SK-N-SH treated with all-trans-retinoic acid at 6 μM for 48 hours (cell line): ENCODE measurements around the gene KRTAP5-6.

ENCODE experiments used
- CSDC2 ChIP-seq: fragments of 250-450 bp; sonication (Bioruptor Pico); IDR thresholded peaks from 2 replicates; pipeline ENCODE4 v1.5.0; 2020; ENCODE audit warnings: mild to moderate bottlenecking, moderate library complexity
- ISL1 ChIP-seq: fragments of 250-450 bp; sonication (Bioruptor Pico); IDR thresholded peaks from 2 replicates; pipeline ENCODE4 v2.1.2; 2022; ENCODE audit warnings: mild to moderate bottlenecking, moderate library complexity
- OSR1 ChIP-seq: fragments of 250-450 bp; sonication (Bioruptor Pico); IDR thresholded peaks from 2 replicates; pipeline ENCODE4 v1.8.0; 2022; ENCODE audit warnings: moderate library complexity, mild to moderate bottlenecking, inconsistent platforms
- PPARA ChIP-seq: fragments of 250-450 bp; sonication (Bioruptor Pico); IDR thresholded peaks from 2 replicates; pipeline ENCODE4 v1.5.0; 2020; ENCODE audit warnings: mild to moderate bottlenecking, borderline replicate concordance
- RARB ChIP-seq: fragments of 250-450 bp; sonication (Bioruptor Pico); IDR thresholded peaks from 2 replicates; pipeline ENCODE4 v1.8.0; 2021; ENCODE audit warnings: mild to moderate bottlenecking, moderate library complexity
- TOX ChIP-seq: fragments of 250-450 bp; sonication (Bioruptor Pico); IDR thresholded peaks from 2 replicates; pipeline ENCODE4 v1.8.0; 2021; ENCODE audit warnings: mild to moderate bottlenecking, moderate library complexity, borderline replicate concordance
- ZFP30 ChIP-seq: fragments of 450-650 bp; formaldehyde crosslinking; IDR thresholded peaks from 2 replicates; pipeline ENCODE4 v1.5.0; 2022; ENCODE audit warnings: mild to moderate bottlenecking, moderate library complexity
- ZNF70 ChIP-seq: fragments of 450-650 bp; formaldehyde crosslinking; IDR thresholded peaks from 2 replicates; pipeline ENCODE4 v1.5.0; 2020; ENCODE audit warnings: mild to moderate bottlenecking, moderate library complexity
- TF ChIP-seq, protein P1 (sequence below): fragments of 250-450 bp; sonication (Bioruptor Pico); IDR thresholded peaks from 2 replicates; pipeline ENCODE4 v1.8.0; 2020; ENCODE audit warnings: mild to moderate bottlenecking, moderate library complexity, borderline replicate concordance
- TF ChIP-seq, protein P2 (sequence below): fragments of 250-450 bp; sonication (Bioruptor Pico); IDR thresholded peaks from 2 replicates; pipeline ENCODE4 v1.8.0; 2021; ENCODE audit warnings: low read depth, mild to moderate bottlenecking, moderate library complexity, borderline replicate concordance

DNA sequence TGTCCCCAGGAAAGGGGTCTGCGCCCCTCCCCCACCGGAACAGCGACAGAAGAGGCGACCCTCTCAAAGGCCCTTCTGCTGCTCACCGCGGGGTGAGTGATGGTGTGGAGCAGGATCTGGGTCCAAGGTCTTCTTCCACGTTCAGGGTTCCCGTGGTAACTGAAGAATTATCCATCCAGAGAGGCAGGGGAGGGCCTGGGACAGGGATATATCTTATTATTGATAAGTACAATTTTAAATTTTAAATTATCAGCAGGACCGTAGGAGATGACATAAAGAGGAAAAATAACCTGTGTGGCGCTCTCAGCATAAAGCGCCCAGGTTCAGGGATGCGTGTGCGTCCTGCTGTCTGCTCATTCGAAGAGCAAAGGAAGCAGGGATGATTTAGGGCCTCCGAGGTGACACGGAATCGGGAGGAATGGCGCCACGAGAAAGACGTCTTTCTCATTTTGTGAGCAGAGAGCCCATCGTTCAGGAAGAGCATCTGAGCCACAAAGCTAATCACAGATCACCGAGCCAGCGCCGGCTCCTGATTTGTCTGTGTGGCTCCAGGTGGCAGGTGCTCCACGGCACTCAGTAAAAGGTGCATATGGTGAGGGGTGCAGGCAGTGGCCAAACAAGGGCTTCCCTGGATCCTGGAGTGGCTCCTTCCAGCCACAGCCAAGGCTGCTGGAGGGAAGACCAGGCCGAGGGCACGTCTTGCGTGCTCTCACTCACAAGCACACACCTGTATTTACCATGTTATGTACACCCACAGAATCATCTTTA, 48.2 kb upstream of the KRTAP5-6 start:
- no peak for TF ChIP-seq PPARA
- TF ChIP-seq, protein P1, sequence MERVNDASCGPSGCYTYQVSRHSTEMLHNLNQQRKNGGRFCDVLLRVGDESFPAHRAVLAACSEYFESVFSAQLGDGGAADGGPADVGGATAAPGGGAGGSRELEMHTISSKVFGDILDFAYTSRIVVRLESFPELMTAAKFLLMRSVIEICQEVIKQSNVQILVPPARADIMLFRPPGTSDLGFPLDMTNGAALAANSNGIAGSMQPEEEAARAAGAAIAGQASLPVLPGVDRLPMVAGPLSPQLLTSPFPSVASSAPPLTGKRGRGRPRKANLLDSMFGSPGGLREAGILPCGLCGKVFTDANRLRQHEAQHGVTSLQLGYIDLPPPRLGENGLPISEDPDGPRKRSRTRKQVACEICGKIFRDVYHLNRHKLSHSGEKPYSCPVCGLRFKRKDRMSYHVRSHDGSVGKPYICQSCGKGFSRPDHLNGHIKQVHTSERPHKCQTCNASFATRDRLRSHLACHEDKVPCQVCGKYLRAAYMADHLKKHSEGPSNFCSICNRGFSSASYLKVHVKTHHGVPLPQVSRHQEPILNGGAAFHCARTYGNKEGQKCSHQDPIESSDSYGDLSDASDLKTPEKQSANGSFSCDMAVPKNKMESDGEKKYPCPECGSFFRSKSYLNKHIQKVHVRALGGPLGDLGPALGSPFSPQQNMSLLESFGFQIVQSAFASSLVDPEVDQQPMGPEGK (CRISPR knock-in tag), result no peak
- no peak for TF ChIP-seq ZNF70 (CRISPR knock-in tag)
- TF ChIP-seq ZFP30 (CRISPR knock-in tag), result no peak
- no peak for TF ChIP-seq RARB (CRISPR knock-in tag)
- no peak for TF ChIP-seq CSDC2 (CRISPR knock-in tag)
- TF ChIP-seq ISL1 (CRISPR knock-in tag), result no peak
- TF ChIP-seq, protein P2, sequence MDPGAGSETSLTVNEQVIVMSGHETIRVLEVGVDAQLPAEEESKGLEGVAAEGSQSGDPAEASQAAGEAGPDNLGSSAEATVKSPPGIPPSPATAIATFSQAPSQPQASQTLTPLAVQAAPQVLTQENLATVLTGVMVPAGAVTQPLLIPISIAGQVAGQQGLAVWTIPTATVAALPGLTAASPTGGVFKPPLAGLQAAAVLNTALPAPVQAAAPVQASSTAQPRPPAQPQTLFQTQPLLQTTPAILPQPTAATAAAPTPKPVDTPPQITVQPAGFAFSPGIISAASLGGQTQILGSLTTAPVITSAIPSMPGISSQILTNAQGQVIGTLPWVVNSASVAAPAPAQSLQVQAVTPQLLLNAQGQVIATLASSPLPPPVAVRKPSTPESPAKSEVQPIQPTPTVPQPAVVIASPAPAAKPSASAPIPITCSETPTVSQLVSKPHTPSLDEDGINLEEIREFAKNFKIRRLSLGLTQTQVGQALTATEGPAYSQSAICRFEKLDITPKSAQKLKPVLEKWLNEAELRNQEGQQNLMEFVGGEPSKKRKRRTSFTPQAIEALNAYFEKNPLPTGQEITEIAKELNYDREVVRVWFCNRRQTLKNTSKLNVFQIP (CRISPR knock-in tag), result no peak
- TF ChIP-seq OSR1 (CRISPR knock-in tag), result no peak
- no peak for TF ChIP-seq TOX
